DMS153 treated with DMSO at 0.1 percent for 48 hours (cell line): ENCODE measurements around the gene LCORL.
"Not testable (repeated sequence)": the region's sequence is repeated elsewhere in the genome, so short reads cannot be mapped to it uniquely, and the experiment has no call there.

ENCODE experiments used
- DNase-seq: peaks from one replicate; lab custom pipeline; 2025; ENCODE audit not compliant: unreplicated experiment; lab: John Stamatoyannopoulos, UW

Gene LCORL

DNA sequence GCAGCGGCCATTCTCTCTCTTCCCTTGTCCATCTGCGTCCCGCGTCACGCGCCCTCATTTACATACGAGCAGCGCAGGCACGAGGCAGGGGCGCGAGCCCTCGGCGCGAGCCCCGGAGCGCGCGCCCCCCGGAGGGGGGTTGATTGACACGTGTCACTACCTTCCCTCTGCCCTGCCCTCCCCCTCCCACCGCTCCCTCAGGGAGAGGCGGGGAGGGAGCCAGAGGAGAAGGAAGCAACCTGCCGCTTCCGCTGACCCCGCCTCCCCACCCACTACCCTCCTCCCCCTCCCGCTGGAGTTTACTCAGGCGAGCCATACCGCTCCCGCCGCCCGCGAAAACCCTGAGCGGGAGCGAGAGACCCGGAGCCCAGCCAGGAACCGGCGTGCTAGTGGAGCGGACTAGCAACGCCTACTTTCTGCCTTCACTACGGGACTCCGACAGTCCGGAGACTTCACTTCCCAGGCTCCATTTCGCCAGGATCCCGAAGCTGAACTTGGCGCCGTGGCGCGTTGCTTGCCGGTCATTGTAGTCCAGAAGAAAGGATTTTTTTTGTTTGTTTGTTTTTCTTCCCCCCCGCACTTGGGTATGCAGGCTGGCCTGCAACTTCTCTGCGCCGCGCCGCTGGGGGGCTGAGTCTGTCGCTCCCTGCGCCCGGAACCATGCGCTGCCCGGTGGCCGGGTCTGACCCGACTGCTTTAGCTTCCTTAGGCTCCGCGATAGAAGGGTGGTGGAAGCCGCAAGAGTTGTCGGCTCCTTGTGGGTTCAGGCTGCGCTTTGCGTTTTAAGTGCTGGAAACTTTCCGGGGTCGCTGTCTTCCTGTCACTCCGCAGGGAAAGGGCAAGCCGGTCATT, at the start of gene LCORL:
LCORL (minus strand) TSS at position 36 of the 852 bp plus-strand sequence; CDS start at position 32, 4 bp downstream.
- peak; percentile 77 for DNase-seq

DNA sequence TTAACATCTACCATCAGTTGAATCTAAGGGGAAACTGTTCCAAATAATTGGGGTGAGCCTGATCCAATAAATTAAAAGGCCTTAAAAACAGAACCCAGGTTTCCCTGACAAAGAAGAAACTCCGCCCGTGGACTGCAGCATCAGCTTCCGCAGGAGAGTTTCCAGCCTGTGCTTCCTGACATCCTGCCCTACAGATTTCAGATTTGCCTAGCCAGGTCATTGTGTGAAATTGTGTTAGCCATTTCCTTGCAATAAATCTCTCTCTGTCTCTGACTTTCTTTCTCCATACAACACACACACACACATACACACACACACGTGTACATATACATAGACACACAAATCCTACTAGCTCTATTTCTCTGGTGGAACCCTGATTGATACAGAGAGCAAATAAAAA, 48.3 kb upstream of the LCORL start:
- no peak for DNase-seq

- DNase-seq: no peak
Observed at GRCh38 chr4:18067031-18067430, 45.5 kb upstream of the LCORL start.

DNA sequence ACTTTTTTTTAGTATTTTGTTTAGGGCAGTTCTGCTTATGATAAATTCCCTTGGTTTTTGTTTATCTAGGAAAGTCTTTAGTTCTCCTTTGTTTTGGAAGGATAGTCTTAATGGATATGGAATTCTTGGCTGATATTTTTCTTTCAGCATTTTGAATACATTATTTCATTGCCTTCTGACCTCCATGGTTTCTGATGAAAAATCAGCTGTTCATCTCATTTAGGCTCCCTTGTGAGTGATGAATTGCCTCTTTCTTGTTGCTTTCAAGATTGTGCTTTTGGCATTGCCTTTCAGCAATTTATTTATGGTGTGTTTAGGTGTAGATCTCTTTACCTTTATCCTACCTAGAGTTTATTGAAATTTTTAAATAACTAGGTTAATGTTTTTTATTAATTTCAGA, 41.5 kb upstream of the LCORL start:
- no peak for DNase-seq

GRCh38 chr4:18057821-18058533, 36.4 kb upstream of the LCORL start:
- DNase-seq: no peak

- no peak for DNase-seq
Observed at GRCh38 chr4:18056030-18056429, 34.5 kb upstream of the LCORL start.

- no peak for DNase-seq
Observed at GRCh38 chr4:18052158-18052557, 30.6 kb upstream of the LCORL start.

- DNase-seq: no peak
Observed at GRCh38 chr4:18051281-18051680, 29.7 kb upstream of the LCORL start.

DNA sequence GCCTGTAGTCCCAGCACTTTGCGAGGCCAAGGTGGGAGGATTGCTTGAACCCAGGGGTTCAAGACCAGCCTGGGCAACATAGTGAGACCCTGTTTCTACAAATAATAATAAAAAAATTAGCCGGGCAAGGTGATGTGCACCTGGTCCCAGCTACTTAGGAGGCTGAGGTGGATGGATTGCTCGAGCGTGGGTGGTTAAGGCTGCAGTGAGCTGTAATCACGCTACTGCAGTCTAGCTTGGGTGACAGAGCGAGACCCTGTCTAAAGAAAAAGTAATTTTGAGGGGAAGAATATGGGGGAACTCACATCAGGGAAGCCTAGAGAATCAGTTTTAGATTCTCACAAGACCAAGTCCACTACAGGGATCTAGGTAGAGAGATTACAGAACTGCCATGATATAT, 28.9 kb upstream of the LCORL start:
- no peak for DNase-seq

- no peak for DNase-seq
Observed at GRCh38 chr4:18049446-18049845, 27.9 kb upstream of the LCORL start.

- no peak for DNase-seq
Observed at GRCh38 chr4:18042754-18043153, 21.2 kb upstream of the LCORL start.

- DNase-seq: no peak
Observed at GRCh38 chr4:18042012-18042411, 20.5 kb upstream of the LCORL start.

GRCh38 chr4:18041114-18041513, 19.6 kb upstream of the LCORL start:
- DNase-seq: no peak

GRCh38 chr4:18039113-18039512, 17.6 kb upstream of the LCORL start:
- DNase-seq: no peak

DNA sequence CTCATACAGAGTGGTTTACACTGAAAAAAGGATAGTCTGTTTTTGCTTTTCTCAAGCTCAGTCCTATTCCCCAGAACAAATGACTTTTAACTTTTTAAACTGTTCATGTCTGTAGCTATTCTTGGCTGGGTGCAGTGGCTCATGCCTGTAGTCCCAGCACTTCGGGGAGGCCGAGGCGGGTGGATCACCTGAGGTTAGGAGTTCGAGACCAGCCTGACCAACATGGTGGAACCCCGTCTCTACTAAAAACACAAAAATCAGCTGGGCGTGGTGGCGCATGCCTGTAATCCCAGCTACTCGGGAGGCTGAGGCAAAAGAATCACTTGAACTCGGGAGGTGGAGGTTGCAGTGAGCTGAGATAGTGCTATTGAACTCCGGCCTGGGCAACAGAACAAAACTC, 14.8 kb upstream of the LCORL start:
- not testable (repeated sequence) for DNase-seq

GRCh38 chr4:18034099-18034498, 12.5 kb upstream of the LCORL start:
- DNase-seq: no peak

DNA sequence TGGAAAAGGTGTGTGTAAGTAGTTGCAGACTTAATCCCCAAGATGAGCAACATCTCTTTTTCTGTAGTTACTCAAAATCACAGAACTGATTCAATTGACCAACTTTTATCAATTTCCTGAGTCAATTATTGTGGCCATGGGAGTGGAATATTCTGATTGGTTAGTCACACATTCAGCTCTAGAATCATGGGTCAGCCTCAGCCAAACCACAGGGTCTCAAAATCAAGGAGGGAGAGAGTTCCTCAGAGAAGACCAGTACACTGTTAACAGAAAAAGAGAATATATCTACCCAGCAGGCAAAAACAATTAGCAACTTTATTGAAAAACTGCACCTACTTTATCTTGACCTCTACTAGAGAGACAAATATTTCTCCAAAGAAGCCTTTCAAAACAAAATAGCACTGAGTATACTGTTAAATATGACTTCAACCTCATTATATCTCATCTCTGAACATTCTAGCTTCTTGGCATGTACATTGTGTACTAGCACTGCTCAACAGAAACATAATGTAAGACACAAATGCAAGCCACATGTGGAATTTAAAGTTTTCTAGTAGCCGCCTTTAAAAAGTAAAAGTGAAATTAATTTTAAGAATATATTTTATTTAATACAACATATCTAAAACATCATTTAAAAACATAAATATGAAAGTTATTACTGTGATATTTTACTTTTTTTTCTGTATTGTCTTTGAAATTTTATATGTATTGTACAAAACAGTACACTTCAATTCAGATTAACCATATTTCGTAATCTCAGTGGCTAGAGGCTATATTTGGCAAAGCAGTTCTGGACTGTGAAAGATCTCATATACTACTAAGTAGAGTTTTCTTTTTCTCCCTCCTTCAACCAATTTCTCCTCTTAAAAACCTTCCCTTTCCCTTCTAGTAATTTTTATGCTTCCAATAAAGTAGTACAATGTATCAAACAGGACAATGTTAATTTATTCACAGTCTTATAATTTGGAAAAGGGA, 11.8 kb upstream of the LCORL start:
- no peak for DNase-seq

DNA sequence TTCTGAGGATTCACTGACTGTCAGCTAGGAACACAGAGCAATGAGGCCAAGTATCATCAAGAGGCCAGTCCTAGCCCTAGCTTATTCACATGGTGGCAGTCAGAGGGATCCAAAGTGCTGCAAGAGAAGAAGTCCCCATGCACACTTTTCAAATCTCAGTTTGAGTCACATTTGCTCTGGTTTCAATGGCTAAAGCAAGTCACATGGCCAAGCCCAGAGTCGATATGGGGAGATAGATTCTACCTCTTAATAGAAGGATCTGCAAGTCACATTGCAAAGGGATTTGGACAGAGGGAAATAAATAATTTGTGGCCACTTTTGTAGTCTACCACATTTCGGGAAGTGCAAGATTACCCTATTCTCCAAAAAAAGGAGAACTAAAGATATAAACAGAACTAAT, 3.7 kb upstream of the LCORL start:
- DNase-seq: no peak

GRCh38 chr4:18022572-18023050, 1.1 kb upstream of the LCORL start:
- DNase-seq: no peak

GRCh38 chr4:18021470-18021719, 160 bp downstream of the LCORL start:
- DNase-seq: no peak
